Right lobe of liver (tissue), 4 donors: Measurements from ENCODE around the gene STOX2.

Experiments
- CTCF ChIP-seq, 4 donors: fragments of 200-600 bp in 3 of 4; fragments of 450-650 bp in 1 of 4; IDR thresholded peaks; one replicate each; pipeline versions ENCODE4 v1.5.1 to v1.8.0; 2016 to 2022; ENCODE audit warnings: antibody characterized with exemption in 4 of 4, mild to moderate bottlenecking in 2 of 4
- POLR2A ChIP-seq: fragments of 450-650 bp; IDR thresholded peaks from one replicate; pipeline ENCODE4 v1.6.1; 2017; ENCODE audit warnings: antibody characterized with exemption, mild to moderate bottlenecking
- donor health status: DM: no; HTN: no; CAD: no.
- donor health status: DM: no; HTN: no; CAD: no.
- donor health status: DM: no; HTN: yes; CAD: no.

- TF ChIP-seq CTCF (IDR thresholded peaks at IDR 0.05) (no peak), POLR2A (no peak)
Measured at GRCh38 chr4:183855323-183856190, 49.5 kb upstream of the STOX2 start.
